ENCODE results near the gene WDR87.
"Not testable (repeated sequence)": the region's sequence is repeated elsewhere in the genome, so short reads cannot be mapped to it uniquely, and the experiment has no call there.

The WDR87 gene

GRCh38 chr19:37877147-37877546 is 29.2 kb downstream of the WDR87 start:
- DNase-seq (ENCODE audit: low spot score) = no peak

GRCh38 chr19:37876032-37876431 is 30.4 kb downstream of the WDR87 start:
- DNase-seq (ENCODE audit: low spot score) = no peak

- no peak for DNase-seq (ENCODE audit: low spot score)
Measured at GRCh38 chr19:37874784-37875183, 31.6 kb downstream of the WDR87 start.

- DNase-seq (ENCODE audit: low spot score) = no peak
Measured at GRCh38 chr19:37872383-37872782, 34.0 kb downstream of the WDR87 start.

GRCh38 chr19:37869766-37870340 is 36.5 kb downstream of the WDR87 start:
- DNase-seq (ENCODE audit: low spot score) = no peak

GRCh38 chr19:37867831-37868230 is 38.6 kb downstream of the WDR87 start:
- DNase-seq (ENCODE audit: low spot score) = peak; percentile 22

GRCh38 chr19:37865930-37866329 is 40.5 kb downstream of the WDR87 start:
- not testable (repeated sequence) for DNase-seq (ENCODE audit: low spot score)

GRCh38 chr19:37864501-37864900 is 41.9 kb downstream of the WDR87 start:
- DNase-seq (ENCODE audit: low spot score) = no peak

- peak; percentile 73 for DNase-seq (ENCODE audit: low spot score)
Measured at GRCh38 chr19:37855098-37855497, 51.3 kb downstream of the WDR87 start.

- no peak for DNase-seq (ENCODE audit: low spot score)
Measured at GRCh38 chr19:37845932-37846331, 60.5 kb downstream of the WDR87 start.
